ENCODE measurements around the gene ANTXR1. TPM values are rescaled to one million over a fixed set of nuclear protein-coding genes. Genes with fewer than 3 reads are reported as not detected.

The ANTXR1 gene
- total RNA-seq, 1 experiment from 2014 or later, result 0.66 TPM

- Mint-ChIP-seq H3K36me3 (ENCODE audit: insufficient read depth, unreplicated experiment) (no peaks in the 10 kb centered on the region), H3K9me3 (ENCODE audit: low read depth, unreplicated experiment) (no peaks in the 10 kb centered on the region), H3K27ac (ENCODE audit: unreplicated experiment) (no peak overlapping the region), H3K4me3 (ENCODE audit: low read depth, unreplicated experiment) (no peak overlapping the region), H3K27me3 (ENCODE audit: unreplicated experiment) (peaks cover 38% of the 10 kb centered on the region), H3K4me1 (ENCODE audit: low read depth, unreplicated experiment) (no peaks in the 10 kb centered on the region)
- TF ChIP-seq CTCF (IDR thresholded peaks at IDR 0.05; ENCODE audit: unreplicated experiment), result no peak
- intact Hi-C loops (cut with micrococcal nuclease; ENCODE audit: unreplicated experiment), result no loop called here
- CTCF ChIA-PET, result no interaction called here
- no peak for DNase-seq
- BruUV-seq (replicated peaks), result no TSS peak
These were observed 135.0 kb downstream of the ANTXR1 start for GRCh38 chr2:69147841-69148533.

DNA sequence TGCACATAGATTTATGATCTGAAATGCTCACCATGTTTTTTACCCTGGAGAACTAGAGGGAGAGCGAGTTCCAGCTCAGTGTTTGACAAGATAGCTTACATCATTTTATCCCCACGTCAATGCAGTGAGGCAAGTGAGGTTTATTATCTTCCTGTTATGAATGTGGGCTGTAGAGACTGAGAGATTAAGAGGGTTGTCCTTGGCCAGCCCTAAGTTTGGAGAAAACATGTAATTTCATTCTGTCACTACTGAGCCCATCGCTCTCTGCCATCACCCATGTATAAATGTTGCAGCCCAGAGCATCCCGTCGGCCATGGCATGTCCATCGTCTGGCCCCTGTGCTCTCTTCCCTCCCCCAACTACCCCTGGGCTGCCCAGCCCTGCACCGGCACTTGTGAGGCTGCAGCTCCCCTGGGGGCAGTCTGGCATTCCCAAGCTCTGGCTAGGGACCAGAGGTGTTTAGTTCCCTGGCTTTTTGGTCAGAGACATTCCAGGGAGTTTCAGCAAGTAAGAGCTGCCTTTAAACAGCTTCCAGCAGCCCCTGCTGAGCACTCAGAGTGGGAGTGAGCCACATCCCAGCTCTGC is 136.7 kb downstream of the ANTXR1 start:
- no peak for TF ChIP-seq CTCF (IDR thresholded peaks at IDR 0.05; ENCODE audit: unreplicated experiment)
- no peaks in the 10 kb centered on the region for H3K9me3 Mint-ChIP-seq (ENCODE audit: low read depth, unreplicated experiment)
- BruUV-seq (replicated peaks), result no TSS peak
- H3K27me3 Mint-ChIP-seq (ENCODE audit: unreplicated experiment), result peaks cover 26% of the 10 kb centered on the region
- intact Hi-C loops (cut with micrococcal nuclease; ENCODE audit: unreplicated experiment), result no loop called here
- no peaks in the 10 kb centered on the region for H3K36me3 Mint-ChIP-seq (ENCODE audit: insufficient read depth, unreplicated experiment)
- H3K27ac Mint-ChIP-seq (ENCODE audit: unreplicated experiment), result no peak overlapping the region
- CTCF ChIA-PET, result no interaction called here
- H3K4me3 Mint-ChIP-seq (ENCODE audit: low read depth, unreplicated experiment), result no peak overlapping the region
- no peaks in the 10 kb centered on the region for H3K4me1 Mint-ChIP-seq (ENCODE audit: low read depth, unreplicated experiment)
- DNase-seq, result no peak

- H3K4me1 Mint-ChIP-seq (ENCODE audit: low read depth, unreplicated experiment), result no peaks in the 10 kb centered on the region
- H3K4me3 Mint-ChIP-seq (ENCODE audit: low read depth, unreplicated experiment), result no peak overlapping the region
- no peaks in the 10 kb centered on the region for H3K36me3 Mint-ChIP-seq (ENCODE audit: insufficient read depth, unreplicated experiment)
- BruUV-seq (replicated peaks), result no TSS peak
- TF ChIP-seq CTCF (IDR thresholded peaks at IDR 0.05; ENCODE audit: unreplicated experiment), result no peak
- H3K27me3 Mint-ChIP-seq (ENCODE audit: unreplicated experiment), result peaks cover 26% of the 10 kb centered on the region
- no peak for DNase-seq
- no peak overlapping the region for H3K27ac Mint-ChIP-seq (ENCODE audit: unreplicated experiment)
- no peaks in the 10 kb centered on the region for H3K9me3 Mint-ChIP-seq (ENCODE audit: low read depth, unreplicated experiment)
- CTCF ChIA-PET, result no interaction called here
- intact Hi-C loops (cut with micrococcal nuclease; ENCODE audit: unreplicated experiment), result no loop called here
These were observed 139.0 kb downstream of the ANTXR1 start for GRCh38 chr2:69151931-69152330.

DNA sequence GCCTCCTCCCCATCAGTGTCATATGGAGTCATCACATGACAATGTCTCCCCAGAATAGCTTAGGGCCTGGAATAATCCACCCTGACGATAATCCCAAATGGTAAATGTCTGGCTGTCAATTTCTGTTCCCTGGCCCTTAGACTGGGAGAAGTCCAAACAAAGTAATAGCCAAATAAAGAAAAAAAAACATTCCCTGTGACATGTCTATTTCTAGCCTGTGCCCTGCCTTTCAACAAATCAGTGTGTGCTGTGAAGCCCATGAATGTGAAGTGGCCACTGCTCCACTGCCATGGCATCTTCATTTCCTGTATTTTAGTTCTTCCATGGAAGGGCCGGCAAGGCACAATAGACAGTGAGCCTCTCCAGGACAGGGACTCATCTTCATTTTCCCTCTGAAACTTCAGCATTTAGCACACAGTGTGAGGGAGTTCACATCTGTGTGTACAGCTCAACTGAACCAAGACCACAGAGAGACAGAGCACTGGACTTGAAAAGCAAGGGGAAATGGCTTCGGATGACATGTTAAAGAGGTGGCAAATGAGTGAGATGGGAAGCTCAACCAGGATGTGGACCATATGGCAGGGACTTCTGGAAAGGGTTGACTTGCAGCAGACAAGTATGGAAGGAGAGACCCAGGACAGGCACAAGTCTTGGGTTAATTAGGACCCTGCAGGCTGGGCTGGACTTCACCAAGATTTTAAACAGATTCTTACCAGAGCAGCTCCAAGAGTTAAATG is 140.0 kb downstream of the ANTXR1 start:
- no peaks in the 10 kb centered on the region for H3K36me3 Mint-ChIP-seq (ENCODE audit: insufficient read depth, unreplicated experiment)
- no peak overlapping the region for H3K27ac Mint-ChIP-seq (ENCODE audit: unreplicated experiment)
- no peaks in the 10 kb centered on the region for H3K9me3 Mint-ChIP-seq (ENCODE audit: low read depth, unreplicated experiment)
- CTCF ChIA-PET, result no interaction called here
- BruUV-seq (replicated peaks), result no TSS peak
- peaks cover 24% of the 10 kb centered on the region for H3K27me3 Mint-ChIP-seq (ENCODE audit: unreplicated experiment)
- no peaks in the 10 kb centered on the region for H3K4me1 Mint-ChIP-seq (ENCODE audit: low read depth, unreplicated experiment)
- DNase-seq, result no peak
- intact Hi-C loops (cut with micrococcal nuclease; ENCODE audit: unreplicated experiment), result no loop called here
- no peak for TF ChIP-seq CTCF (IDR thresholded peaks at IDR 0.05; ENCODE audit: unreplicated experiment)
- no peak overlapping the region for H3K4me3 Mint-ChIP-seq (ENCODE audit: low read depth, unreplicated experiment)

Measured in Calu3 (cell line).